AG09309 (cell line): ENCODE measurements around the gene PPP1R1B.

ENCODE experiments used
- DNase-seq: peaks from one replicate; pipeline ENCODE4 v3.0.0-alpha.2; 2010; ENCODE audit warnings: low read depth
- H3K4me3 ChIP-seq: 2 replicates; pipeline ENCODE4 v1.5.1; 2011; ENCODE audit warnings: mild to moderate bottlenecking, low read depth, low read length, moderate library complexity; ENCODE audit not compliant: control insufficient read depth
- TF ChIP-seq, protein P1 (sequence below): IDR thresholded peaks from 2 replicates; pipeline ENCODE4 v1.5.1; 2011; ENCODE audit warnings: mild to moderate bottlenecking, low read depth, low read length, inconsistent platforms; ENCODE audit not compliant: insufficient read depth, control insufficient read depth; ENCODE audit errors: missing control alignments

Gene PPP1R1B

DNA sequence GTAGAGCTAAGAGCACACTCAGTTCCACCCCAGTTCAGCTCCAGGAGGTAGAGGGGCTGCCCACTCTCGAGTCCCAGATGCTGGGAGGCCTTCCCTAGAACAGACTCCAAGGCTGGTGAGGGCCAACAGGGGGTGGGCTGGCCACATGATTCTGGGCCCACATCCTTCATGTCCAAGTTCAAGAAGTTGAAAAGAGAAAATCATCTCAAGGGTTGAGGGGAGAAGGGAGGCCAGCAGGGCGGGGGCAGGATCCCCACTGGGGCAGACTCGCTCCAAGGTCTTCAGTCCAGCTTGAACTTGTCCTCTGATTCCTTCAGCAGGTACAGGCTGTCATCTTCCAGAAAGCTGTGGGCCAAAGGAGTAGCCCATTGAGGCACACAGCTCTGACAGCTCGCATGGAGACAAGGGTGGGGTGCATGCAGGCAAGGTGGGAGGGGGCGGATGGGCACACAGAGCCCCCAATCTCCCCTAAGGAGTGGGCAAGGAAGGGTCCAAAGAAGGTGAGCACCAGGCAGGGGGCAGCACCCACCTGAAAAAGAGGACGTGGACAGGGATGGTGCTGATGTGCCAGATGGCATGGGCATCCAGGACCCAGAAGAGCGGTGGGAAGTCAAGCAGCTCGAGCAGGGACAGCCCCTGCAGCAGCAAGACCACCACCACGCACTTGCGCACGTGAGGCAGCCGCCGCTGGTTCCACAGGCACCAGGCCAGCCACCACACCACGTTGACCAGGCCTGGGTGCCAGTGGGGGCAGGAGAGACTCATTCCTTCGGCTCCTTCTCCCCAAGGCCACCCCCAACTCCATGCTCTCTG lies 46.0 kb downstream of the PPP1R1B start:
- no peak overlapping the region for H3K4me3 ChIP-seq

DNA sequence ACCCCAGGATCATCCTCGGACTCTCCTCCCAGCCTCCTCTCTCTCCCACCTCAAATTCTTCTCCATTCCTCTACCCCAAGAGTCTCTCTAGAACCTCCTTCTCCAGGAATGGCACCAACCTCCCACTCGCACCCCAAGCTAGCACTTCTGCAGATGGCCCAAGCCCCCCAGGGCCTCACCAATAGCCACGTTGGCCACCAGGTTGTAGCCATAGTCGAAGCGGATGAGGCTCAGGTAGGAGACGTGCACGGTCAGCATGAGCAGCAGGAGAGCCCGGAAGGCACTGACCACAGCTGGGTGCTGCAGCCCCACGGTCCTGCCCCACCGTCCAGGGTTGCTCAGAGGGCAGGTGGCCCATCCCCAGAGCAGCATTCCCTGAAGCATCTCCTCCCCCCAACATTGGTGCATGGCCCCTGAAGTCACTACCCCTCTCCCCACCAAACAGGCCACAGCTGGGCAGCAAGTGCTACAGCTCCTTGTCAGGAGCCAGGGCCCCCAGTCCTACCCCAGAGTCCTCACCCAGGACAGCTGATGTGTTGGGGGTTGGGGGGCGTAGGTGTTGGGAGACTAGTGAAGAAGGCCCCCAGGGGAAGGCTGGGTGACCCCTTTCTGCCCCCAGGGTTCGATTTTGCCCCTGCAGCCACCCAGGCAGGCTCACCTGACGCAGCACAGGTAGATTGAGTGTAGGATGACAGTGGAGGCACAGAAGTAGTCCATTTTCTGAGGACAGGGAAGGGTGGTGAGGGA lies 46.8 kb downstream of the PPP1R1B start:
- DNase-seq: no peak
- no peak overlapping the region for H3K4me3 ChIP-seq
- TF ChIP-seq, protein P1, sequence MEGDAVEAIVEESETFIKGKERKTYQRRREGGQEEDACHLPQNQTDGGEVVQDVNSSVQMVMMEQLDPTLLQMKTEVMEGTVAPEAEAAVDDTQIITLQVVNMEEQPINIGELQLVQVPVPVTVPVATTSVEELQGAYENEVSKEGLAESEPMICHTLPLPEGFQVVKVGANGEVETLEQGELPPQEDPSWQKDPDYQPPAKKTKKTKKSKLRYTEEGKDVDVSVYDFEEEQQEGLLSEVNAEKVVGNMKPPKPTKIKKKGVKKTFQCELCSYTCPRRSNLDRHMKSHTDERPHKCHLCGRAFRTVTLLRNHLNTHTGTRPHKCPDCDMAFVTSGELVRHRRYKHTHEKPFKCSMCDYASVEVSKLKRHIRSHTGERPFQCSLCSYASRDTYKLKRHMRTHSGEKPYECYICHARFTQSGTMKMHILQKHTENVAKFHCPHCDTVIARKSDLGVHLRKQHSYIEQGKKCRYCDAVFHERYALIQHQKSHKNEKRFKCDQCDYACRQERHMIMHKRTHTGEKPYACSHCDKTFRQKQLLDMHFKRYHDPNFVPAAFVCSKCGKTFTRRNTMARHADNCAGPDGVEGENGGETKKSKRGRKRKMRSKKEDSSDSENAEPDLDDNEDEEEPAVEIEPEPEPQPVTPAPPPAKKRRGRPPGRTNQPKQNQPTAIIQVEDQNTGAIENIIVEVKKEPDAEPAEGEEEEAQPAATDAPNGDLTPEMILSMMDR: no peak

More for the DNA sequence above, 46.0 kb downstream of the PPP1R1B start:
- no peak for DNase-seq
- TF ChIP-seq, protein P1: no peak

DNA sequence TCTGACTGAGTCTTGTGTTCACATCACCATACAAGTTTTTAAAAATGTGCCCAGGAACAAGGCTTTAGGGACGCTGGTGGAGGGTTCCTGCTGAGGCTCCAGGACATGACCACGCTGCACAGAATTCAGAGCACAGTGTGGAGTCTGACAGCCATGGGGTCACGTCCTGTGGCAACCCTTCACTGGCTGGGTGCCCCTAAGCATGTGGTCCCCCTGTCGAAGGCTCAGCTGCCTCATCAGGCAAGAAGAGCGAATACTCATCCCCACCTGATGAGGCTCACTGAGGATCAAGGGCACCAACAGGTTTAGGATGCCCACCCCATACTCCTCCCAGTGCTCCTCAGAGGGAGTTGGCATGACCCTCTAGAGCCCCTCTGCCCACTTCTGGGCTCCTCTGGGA lies 47.4 kb downstream of the PPP1R1B start:
- no peak for DNase-seq
- TF ChIP-seq, protein P1: no peak
- H3K4me3 ChIP-seq: no peak overlapping the region

DNA sequence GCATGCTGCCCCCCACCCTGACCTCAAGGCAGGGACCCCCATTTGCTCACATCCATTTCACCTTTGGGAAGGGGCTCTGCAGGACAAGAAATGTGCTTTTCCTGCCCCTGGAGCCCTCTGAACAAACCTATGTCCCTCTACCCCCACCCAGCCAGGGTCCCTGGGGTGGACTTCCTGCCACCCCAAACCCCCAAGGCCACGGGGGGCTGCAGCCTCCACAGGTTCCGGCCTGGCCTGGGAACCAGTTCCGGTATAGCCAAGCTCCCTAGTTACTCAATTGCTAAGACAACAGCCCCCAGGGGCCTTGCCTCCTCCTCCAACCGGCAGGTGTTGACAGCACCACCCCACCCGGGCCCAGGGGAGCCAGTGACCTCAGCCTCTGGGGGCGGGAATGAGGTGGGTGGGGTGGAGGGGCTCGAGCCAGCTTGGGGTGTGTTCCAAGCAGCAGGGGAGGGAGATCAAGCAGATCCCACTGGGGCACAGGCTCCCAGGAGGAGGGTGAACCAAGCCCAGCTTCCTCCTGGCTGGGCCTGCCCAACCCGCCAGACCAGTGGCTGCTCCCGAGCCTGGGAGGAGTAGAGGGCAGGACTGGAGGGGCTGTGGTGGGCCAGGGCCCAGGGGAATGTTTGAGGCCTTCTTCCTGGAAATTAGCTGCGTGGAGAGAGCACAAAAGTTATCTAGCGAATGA lies 48.1 kb downstream of the PPP1R1B start:
- no peak overlapping the region for H3K4me3 ChIP-seq
- DNase-seq: no peak
- TF ChIP-seq, protein P1: no peak

DNA sequence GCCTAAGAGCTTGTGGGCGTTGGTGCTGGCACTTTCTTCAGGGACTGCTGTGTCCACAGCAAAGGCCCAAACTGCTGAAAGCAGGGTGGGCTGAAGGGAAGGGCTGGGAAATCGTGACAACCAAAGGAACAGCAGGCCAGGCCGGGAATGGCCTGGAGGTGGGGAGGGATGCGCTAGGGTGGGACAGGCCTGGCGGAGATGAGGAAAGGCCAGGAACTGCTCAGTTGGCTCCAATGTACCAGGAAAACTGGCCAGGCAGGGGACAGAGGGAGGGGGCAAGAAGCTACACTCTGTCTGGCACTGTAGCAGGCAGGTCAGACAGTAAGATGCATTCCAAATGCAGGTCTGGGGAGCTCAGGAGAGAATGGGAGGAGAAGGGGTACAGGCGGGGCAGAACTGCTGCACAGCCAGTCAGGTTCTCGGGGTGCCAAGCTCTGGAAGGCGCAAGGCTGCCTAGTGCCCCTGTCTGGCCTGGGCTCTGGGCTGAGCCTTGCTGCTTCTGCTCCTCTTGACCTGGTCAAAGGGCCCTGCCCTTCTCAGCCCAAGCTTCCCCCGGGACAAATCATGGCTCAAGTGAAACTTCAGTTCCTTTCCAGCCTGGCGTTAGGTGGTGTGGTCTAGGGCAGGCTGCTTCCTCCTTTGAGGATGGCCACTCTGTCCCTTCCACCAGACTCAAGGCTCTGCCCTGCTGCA lies 48.8 kb downstream of the PPP1R1B start:
- DNase-seq: no peak
- H3K4me3 ChIP-seq: no peak overlapping the region
- TF ChIP-seq, protein P1: no peak
